Cortex of kidney (tissue), 1 donor: ENCODE data around the gene LORICRIN.

Experiments used
- DNase-seq: peaks from one replicate; lab custom pipeline; 2025; lab: John Stamatoyannopoulos, UW

Gene LORICRIN

DNA sequence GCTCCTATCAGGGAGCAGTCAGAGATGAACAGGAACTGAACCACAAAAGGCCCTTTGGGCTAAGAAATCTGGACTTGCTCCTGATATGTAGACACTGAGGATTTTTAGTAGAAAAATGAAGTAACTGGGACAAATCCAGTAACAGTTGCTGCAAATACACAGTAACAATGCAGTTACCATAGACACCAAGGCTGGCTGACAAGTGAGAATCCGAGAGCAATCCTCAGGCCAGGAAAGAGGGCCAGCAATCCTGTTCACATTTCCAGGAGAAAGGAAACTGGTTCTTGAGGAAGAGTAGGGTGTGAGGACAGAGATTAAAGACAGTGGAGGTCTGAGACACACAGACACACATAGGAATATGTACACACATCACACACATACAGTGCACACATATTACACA, 9.3 kb upstream of the LORICRIN start:
- DNase-seq: no peak

DNA sequence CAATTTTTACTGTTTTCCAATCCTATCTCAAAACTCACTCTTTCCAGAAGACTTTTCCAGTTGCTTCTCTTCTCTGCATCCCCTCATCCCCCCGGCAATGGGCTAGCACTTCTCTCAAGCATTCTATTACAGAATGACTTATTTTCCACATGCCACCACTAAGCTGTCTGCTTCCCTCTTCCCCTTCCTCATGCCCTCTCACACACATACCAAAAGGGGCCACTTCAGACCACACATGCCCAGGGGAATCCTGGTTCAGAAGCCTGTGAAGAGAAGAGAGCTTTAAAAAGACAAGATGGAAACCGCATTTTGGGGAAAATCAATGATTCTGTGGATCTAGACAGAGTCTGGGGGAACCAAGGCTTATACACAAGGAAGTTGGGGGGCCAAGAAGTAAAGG, 8.4 kb upstream of the LORICRIN start:
- DNase-seq: no peak

DNA sequence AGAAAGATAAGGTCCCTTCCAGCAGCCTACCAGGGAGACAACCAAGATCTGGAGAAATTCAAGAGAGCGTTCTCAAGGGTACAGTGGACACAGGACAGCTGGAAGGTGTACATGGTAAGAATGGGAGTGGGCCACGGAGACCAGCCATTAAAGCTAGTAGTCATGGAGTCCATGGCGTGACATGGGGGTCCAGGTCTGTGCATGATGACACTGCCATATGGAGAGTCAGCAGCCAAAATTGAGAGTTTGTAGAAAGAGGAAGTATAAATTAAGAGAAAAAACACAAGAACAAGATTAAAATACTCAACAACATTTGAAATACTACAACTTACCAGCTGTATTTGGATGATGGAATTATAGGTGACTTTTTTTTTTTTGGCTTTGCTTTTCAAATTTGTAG, 7.9 kb upstream of the LORICRIN start:
- DNase-seq: no peak

DNA sequence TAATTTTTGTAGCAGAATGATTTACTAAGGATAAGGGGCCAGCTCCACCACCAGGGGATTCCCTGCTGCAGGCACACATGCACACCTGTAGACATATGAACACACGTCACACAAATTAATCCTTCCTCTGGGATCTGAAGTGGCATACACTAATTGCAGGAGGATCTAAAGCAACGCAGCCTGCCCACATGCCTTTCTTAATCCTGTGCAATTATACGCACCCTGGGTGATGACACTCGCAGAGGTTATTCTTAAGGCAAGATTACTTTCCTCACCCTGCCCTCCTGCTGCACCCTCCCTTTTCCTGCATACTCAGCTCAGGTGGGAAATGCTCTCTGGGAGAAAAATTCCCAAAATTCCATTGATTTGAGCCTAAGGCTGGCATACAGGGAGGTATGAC, 7.5 kb upstream of the LORICRIN start:
- DNase-seq: no peak

DNA sequence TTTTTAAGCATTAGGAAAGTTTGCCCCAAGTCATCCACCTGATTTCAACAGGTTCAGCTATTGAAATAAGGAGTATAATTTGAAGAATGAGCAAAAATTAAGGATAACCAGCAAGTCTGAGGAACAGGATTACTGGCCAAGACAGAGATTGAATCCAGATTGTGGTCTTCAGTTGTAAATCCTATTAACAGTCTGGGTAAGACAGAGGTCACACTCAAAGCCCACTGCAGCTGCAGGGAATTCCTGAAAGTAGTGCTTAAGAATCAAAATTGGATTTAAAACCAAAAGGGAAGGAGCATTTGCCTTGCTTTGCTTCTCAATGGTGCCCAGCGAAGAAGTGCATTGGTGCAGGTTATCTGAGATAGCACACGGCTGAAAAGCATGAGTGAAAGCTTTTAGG, 6.4 kb upstream of the LORICRIN start:
- DNase-seq: no peak

DNA sequence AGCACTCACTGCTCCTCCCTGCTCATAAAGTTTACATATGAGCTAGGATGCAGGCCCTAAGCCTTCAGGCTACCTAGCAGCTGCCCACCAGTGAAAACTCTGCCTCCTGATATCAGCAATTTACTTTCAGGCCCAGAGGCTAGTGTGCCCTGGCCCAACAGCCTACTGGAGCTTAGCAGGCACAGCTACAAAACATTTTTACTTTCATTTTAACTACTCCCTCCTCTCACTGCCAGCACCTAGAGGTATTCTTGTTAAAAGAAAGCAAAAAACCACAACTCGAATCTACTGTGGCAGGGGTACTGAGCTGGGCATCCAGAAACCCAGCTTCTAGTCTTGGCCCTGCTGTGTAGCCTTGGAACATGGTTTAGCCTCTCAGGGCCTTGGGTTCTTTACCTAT, 5.8 kb upstream of the LORICRIN start:
- DNase-seq: no peak

DNA sequence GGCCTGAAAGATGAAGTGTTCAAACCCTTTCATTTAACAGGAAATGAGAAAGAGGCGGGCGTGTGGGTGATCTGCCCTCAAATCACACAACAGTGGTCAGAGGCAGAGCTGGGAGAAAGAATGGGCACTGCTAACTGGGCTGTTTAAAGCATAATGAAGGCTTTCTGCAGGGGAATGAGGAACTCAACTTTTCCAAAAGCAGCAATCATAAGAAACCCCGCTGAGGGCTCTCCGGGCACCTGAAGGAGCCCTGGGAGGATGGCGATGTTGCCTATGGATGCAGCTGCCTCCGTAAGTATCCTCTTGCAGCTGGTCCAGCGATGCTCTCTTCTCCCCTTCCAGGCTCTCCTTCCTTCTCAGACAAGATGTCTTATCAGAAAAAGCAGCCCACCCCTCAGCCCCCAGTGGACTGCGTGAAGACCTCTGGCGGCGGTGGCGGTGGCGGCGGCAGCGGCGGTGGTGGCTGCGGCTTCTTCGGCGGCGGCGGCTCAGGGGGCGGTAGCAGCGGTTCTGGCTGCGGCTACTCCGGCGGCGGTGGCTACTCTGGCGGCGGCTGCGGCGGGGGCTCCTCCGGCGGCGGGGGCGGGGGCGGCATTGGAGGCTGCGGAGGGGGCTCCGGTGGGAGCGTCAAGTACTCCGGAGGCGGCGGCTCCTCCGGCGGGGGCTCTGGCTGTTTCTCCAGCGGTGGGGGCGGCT, 1.2 kb downstream of the LORICRIN start:
- no peak for DNase-seq

DNA sequence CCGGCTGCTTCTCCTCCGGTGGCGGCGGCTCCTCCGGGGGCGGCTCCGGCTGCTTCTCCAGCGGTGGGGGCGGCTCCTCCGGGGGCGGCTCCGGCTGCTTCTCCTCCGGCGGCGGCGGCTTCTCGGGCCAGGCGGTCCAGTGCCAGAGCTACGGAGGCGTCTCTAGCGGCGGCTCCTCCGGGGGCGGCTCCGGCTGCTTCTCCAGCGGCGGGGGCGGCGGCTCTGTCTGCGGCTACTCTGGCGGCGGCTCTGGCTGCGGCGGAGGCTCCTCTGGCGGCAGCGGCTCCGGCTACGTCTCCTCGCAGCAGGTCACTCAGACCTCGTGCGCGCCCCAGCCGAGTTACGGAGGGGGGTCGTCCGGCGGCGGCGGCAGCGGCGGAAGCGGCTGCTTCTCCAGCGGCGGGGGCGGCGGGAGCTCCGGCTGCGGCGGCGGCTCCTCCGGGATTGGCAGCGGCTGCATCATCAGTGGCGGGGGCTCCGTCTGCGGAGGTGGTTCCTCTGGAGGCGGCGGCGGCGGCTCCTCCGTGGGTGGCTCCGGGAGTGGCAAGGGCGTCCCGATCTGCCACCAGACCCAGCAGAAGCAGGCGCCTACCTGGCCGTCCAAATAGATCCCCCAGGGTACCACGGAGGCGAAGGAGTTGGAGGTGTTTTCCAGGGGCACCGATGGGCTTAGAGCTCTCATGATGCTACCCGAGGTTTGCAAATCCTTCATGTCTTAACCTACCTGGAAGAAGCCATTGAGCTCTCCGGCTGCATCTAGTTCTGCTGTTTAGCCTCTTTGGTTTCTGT, 2.0 kb downstream of the LORICRIN start:
- DNase-seq: no peak

DNA sequence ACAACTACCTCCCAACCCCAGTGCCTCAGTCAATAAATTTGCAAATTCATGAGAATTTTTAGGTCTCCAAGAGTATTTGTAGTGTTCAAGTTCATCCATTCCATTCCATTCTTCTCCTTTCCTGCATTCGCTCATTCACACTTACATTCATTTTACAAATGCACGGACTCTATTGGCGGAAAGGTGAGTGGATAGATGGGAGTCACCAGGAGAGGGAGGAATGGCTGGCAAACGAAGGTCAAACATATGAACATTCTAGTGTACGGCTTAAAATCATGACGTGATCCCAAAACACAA, 2.5 kb downstream of the LORICRIN start:
- no peak for DNase-seq

DNA sequence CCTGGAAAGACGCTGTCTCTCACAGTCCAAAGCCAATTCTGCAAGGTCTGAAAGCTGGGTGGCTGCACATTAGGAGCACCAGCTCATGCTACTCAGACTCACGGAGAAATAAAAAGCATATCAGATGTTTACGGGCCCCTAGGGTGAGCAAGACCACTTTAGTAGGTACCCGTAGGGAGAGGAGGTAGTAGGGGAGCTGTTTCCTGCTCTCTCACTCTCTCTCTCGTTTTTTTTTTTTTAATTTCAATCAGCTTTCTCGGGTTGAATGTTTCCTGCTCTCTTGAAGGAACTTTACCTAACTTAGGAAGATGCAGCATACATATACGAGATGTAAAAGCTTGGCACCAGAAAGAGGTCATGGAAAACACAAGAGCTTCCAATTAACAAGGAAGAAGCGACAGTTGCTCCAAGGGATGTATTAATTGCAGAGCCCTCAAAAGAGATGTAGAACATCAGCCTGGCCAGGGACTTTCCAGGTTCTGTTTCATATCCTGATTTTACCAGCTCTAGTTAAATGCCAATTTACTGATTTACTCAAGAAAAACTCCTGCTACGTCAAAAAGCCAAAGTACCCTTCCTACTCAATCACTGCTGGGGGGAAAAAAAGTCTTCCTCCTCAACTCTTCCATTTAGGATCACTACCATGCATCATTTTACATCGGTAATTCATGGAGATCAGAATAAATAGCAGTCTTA, 3.1 kb downstream of the LORICRIN start:
- DNase-seq: no peak

DNA sequence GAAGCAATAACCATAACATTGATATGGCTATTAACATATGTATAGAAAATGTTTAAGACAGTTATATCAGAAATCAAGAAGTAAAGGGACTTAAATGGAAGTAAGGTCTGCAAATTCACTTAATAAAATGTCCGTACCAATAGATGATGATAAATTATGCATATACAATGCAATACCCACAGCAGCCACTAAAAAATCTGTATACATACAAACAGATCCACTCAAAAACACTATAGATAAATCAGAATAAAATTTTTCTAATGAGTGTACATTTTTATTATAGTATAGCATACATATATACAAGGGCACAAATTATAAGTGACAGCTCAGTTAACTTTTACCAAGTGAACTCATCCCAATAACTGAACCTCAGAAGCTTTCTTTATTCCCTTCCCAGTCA, 6.0 kb downstream of the LORICRIN start:
- DNase-seq: no peak

DNA sequence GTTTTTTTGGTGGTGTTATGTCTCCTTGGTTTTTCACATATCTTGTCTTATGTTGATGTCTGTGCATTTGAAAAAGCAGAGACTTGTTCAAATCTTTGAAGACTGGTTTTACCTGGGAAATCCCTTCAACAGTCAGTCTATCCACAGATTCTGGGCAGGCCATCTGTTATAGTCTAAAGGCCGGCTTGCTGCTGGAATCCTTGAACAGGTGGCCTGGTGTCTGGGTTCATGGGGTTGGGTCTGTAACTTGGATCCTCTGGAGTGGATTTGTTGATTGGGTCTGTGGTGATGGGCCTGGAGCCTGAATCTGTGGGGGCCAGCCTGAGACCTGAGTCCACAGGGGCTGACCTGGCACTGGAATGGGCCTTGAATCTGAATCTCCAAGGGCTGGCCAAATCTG, 12.2 kb downstream of the LORICRIN start:
- DNase-seq: no peak

DNA sequence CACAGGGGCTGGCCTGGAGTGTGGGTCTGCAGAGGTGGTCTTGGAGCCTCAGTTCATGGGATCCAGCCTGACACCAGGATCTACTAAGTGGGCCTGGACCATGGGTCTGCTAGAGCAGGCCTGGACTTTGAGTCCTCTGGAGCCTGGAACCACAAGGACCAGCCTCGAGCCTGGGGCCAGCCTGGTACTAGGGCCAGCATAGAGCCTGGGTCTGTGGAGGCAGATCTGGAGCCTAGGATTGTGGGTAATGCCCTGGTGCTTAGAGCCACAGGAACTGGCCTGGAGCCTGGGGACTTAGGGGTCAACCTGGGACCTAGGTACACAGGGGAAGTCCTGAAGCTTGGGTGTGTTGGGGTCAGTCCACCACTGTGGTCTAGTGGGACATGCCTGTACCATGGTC, 12.7 kb downstream of the LORICRIN start:
- no peak for DNase-seq

DNA sequence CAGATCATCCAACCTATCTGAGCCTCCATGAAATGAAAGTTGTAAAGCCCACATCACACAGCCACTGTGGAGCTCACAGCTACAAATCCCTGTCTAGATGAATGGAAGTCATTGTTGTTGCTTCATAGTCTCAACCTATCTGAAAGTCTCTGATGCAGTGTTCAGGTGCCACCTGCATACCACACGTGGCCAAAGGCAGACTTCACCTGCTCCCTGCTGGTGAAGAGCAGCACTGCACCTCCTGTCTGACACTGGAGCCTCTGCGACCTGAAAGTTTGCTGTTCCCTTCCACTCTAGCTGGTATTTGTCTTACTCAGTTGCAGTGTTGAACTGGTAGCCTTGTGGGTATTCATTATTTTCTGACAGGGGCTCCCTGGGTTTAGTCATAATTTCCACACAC, 18.4 kb downstream of the LORICRIN start:
- DNase-seq: no peak

DNA sequence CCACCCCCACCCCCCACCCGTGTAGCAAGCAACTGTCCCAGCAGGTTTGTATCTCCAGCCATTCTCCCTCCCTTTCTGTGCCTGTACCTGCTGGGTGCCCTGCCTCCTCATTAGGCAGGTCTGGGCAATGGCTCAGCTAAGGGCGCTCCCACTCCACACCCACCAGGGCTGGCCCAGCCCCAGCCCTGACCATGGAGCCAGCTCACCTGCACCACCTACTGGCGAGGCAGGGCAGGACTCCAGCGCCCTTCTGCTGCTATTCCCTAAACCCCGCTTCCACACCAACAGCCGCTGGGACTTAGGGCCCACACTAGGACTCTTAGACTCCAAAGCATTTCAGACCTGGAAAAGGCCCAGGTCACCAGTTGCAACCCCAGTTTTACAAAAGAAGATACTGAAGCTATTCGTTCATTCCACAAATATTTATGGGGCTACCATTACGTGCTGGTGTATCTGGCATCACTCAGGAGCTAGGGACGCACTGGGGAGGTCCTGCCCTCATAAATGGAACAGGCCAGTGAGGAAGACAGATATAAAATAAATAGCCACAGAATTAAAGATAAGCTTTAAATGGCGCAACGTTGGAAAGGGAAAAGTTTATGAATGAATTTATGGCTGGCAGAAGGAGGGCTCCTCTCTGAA, 29.3 kb downstream of the LORICRIN start:
- no peak for DNase-seq

DNA sequence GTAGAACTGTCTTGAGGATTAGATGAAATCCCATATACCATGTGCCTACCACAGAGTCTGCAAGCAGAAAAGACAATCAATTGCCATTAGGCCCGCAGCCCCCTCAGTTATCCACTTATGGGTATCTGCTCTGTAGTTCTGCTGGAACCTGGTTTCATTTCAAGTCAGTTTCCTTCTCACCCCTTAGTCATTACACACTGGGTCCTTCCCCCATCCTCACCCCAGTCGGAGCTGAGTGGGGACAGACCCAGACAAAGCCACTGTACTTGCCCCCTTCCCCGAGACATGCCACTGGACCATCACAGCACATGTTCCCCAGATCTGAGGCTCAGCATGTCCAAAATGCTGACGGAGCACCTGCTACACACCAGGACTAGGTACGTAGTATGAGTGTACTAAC, 32.0 kb downstream of the LORICRIN start:
- DNase-seq: no peak

DNA sequence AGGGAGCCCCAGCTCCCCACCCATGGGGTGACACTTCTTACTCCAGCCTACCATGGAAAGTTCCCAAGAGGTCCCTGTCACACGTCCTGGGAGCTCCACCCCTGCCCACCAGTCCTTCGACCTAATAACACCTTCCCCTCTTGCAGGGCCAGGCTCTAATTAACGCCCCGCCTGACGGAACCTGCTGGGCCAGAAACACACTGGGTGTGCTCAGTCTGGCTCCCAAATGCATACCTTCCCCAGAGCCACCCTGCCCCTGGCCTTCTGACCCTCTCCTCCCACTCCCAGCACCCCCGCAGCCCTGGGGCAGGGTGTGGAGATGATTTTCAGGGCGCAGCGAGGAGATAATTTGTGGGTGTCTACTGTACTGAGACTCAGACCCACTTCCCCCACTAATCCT, 32.7 kb downstream of the LORICRIN start:
- no peak for DNase-seq

DNA sequence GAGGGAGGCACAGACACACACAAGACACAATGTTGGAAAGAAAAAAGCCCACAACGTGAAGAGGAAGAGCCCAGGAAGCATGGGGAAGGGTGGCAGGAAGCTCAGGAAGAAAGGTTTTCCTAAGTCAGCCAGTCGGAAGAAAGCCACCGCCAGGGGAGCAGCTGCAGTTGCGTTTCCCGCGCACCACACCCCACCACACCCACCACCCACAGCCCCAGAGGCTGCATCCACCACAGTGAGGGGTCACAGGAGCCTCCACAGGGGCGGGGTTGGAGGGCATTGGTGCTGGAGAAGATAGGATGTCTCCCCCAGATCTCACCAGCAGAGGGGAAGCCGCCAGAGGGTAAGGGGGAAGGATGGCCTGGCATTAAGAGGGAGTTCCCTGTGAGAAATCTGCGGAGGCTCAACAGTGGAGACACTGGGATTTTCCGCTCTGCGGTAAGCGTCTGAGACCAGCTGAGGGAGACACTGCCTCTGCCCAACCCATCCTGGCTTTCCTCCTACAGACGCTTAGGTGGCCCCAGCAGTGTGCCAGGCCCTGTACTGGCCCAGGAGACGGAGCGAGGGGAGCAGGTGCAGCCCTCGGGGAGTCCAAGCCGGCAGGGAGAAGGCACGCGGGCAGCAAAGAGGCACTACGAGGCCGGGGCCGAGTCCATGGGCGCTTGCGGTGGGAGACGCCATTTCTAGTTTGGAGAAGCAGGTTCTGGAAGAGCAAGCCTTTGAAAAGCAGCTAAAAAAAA, 33.4 kb downstream of the LORICRIN start:
- DNase-seq: no peak

DNA sequence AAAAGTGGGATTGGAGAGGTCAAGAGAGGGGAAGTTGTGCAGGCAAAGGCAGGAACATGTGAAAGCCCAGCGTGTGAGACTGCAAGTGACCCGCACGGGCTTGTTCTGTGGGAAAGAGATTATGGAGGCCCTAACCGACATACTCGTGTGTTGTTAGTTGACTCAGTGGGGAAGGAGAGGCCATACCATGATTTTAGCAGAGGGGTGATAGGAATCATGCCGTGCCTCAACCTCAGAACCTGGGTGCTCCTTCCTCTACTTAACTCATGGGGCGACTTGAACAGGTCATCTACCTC, 33.9 kb downstream of the LORICRIN start:
- DNase-seq: no peak

DNA sequence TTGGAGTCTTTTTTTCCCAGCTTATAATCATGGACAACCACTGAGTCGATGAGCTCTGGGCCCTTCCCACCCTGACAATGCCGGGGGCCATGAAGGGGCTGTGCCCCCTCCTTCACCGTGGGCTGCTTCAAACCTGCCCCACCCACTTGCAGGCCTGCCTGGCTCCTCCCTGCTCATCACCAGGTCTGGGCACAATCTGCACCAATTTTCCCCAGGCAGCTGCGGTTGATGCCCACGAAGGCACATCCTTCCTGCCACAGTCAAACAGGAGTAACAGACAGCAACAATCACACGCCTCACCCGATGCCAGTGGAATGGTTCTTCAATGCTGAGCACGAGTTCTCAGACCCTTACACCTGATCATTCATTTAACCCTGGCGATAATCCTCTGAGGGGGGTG, 34.4 kb downstream of the LORICRIN start:
- DNase-seq: no peak

DNA sequence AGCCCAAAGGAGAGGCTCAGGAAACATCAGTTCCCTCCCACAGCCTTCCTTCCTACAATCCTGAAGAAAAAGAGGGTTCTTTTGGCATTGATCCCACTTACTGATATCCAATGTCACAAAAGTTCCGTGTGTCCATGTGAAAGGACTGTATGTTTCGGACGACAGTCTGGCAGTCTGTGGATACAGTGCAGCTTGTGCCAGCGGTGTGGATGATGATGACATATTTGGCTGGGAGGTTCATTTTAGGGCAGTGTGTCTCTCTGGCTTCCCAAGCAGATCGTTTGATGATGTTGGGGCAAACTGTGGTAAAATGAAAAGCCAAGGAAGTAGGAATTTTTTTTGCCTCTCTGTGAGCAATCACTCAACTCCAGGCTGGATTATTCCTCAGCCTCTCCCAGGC, 42.8 kb downstream of the LORICRIN start:
- no peak for DNase-seq

DNA sequence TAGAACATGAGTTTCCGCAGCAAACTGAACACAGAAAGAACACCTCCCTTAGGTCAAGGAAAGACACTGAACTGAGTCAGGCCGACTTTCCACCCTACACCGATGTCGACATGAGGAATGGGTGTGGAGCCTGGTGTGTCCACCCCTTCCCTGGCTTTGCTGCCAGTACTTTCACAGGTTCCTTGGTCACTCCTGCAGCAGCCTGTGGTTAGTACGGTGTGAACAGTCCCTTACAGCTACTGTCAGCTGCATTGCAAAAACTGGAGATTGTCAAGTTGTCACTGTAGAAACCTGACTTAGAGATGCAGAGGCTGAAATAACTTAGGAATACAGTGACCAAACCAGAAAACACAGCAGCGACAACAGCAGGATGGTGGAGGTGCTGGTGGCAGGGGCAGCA, 46.2 kb downstream of the LORICRIN start:
- no peak for DNase-seq
